Measurements from ENCODE around the gene HINT2. TPM values are rescaled to one million over a fixed set of nuclear protein-coding genes. Genes with fewer than 3 reads are reported as not detected.
A peak's percentile ranks its signal among the peaks of the same experiment; 100 is the strongest.

Gene HINT2
- total RNA-seq, 6 experiments from 2014 or later, result 23.3 to 35.3 (median 34.6) TPM

DNA sequence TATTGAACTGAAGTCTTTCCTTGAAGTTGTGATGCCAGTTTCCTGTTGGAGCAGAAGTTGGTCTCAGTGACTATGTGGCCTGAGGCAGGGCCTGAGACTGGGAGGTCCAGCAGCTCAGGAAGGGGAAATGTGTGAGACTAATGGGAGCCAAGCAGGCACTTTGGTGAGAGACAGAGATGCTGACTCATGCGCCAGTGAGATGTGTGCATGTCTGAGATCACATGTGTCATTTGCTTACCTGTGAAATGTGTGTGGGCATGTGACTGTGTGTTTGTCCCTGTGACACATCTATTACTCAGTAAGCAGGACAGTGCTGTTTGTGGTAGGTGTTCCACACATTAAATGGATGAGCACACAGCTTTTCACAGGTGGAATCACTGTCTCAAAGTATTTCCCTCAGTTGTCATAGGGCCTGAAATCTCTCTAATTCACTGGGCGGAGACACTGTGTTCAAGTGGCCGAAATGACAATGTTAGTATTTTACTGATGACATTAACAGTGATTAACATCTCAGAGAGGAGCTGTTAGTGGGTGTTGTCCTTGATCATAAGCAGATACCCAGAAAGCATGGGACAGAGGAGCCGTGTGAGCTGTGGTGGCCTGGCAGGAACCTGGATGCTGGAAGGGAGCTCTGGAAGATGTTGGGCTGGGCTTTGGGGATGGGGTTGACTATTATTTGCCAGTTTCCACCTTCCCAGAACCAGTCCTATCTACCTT is 16.0 kb downstream of the HINT2 start:
- Mint-ChIP-seq H3K9me3 (no peaks in the 10 kb centered on the region), H3K36me3 (ENCODE audit: low read depth) (peaks cover 21% of the 10 kb centered on the region), H3K4me3 (no peak overlapping the region; the same call in 1 of the 2 replicates), H3K27me3 (ENCODE audit: insufficient read depth) (no peaks in the 10 kb centered on the region; the same call in 1 of the 2 replicates), H3K4me1 (ENCODE audit: low read depth) (peaks cover 53% of the 10 kb centered on the region), H3K27ac (peak overlapping the region; percentile 80)
- TF ChIP-seq, protein P1, sequence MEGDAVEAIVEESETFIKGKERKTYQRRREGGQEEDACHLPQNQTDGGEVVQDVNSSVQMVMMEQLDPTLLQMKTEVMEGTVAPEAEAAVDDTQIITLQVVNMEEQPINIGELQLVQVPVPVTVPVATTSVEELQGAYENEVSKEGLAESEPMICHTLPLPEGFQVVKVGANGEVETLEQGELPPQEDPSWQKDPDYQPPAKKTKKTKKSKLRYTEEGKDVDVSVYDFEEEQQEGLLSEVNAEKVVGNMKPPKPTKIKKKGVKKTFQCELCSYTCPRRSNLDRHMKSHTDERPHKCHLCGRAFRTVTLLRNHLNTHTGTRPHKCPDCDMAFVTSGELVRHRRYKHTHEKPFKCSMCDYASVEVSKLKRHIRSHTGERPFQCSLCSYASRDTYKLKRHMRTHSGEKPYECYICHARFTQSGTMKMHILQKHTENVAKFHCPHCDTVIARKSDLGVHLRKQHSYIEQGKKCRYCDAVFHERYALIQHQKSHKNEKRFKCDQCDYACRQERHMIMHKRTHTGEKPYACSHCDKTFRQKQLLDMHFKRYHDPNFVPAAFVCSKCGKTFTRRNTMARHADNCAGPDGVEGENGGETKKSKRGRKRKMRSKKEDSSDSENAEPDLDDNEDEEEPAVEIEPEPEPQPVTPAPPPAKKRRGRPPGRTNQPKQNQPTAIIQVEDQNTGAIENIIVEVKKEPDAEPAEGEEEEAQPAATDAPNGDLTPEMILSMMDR (IDR thresholded peaks at IDR 0.05), result no peak
- DNase-seq, result peak; percentile 80

DNA sequence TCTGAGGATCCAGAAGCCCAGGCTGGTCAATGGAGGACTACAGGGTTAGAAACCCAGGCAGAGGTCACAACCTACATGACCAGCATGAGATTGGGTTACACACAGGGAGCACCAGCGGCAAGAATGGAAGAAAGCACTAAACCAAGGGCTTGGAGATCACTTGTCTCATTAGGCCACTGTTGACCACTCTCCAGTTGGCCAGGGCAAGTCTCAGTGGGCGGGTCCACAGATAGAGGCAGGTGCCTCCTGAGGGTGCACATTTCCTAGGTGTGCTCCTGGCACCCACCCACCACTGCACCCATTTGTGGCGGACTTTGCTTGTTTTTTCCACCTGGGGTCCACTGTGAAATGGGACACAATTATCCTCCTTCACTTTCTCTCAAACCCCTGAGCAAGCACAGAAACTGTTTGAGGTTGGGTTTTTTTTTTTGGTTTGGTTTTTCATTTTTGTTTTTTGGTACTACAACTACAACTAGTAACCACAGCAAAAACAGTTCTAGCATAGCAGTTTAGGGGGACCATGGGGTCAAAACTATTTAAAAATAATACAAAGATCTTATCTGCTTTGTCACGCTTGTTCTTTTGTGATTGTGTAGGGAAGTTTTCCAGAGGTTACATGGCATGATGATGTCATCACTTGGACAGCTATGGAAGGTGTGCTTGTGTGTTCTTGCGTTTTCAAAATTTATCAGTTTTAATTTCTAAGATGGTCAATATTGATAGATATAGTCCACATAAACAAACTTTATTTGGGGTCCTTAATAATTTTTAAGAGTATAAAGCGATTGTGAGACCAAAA is 17.3 kb downstream of the HINT2 start:
- peaks cover 21% of the 10 kb centered on the region for H3K36me3 Mint-ChIP-seq (ENCODE audit: low read depth)
- no peak overlapping the region for H3K4me3 Mint-ChIP-seq
- H3K27me3 Mint-ChIP-seq (ENCODE audit: insufficient read depth), result no peaks in the 10 kb centered on the region; the same call in 1 of the 2 replicates
- peaks cover 66% of the 10 kb centered on the region for H3K4me1 Mint-ChIP-seq (ENCODE audit: low read depth)
- no peak for DNase-seq
- H3K9me3 Mint-ChIP-seq, result no peaks in the 10 kb centered on the region
- H3K27ac Mint-ChIP-seq, result peak overlapping the region; percentile 75
- TF ChIP-seq, protein P1 (IDR thresholded peaks at IDR 0.05), result no peak

DNA sequence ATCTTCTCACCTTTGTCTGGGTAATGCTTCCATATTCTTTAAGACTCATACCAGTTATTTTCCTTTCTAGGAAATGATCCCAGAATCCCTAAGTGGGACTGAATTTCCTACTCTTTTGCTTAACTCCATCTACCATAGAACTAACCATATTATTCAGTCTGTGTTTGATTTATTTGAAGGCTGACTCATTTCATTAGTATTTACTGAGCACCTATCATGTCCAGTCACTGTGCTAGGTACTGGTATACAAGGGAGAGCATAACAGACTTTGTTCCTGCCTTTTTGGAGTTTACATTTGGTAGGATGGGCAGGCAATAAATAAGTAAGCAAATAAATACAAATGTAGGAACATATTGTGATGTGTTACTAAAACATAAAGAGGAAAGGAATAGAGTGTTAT is 19.1 kb downstream of the HINT2 start:
- peak overlapping the region; percentile 13 for H3K27ac Mint-ChIP-seq

DNA sequence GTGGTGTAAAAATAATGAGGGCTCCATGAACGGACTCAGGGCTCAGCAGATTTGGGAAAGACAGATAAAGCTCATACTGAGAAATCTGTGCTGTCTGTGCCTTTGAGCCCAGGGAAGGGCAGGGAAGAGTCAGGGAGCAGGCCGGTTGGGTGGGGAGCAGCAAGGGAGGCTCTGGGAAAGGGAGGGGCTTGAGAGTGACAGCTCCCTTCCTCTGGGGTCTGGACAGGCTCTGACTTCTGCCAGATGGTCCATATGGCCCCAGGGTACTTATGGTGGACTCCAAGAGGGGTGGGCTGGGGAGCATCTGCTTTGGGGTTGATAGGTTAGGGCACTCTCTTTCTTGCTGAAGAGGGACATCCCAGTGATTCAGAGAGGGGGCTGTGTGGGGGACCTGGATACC is 21.4 kb downstream of the HINT2 start:
- H3K27ac Mint-ChIP-seq, result peak overlapping the region; percentile 13

More for the DNA sequence above, 19.1 kb downstream of the HINT2 start:
- peak overlapping the region; percentile 82; the same call in 1 of the 2 replicates for H3K4me3 Mint-ChIP-seq
- TF ChIP-seq, protein P1 (IDR thresholded peaks at IDR 0.05), result no peak
- H3K27me3 Mint-ChIP-seq (ENCODE audit: insufficient read depth), result no peaks in the 10 kb centered on the region; the same call in 1 of the 2 replicates
- H3K4me1 Mint-ChIP-seq (ENCODE audit: low read depth), result peaks cover 70% of the 10 kb centered on the region
- no peak for DNase-seq
- peaks cover 8% of the 10 kb centered on the region for H3K36me3 Mint-ChIP-seq (ENCODE audit: low read depth)
- H3K9me3 Mint-ChIP-seq, result no peaks in the 10 kb centered on the region

DNA sequence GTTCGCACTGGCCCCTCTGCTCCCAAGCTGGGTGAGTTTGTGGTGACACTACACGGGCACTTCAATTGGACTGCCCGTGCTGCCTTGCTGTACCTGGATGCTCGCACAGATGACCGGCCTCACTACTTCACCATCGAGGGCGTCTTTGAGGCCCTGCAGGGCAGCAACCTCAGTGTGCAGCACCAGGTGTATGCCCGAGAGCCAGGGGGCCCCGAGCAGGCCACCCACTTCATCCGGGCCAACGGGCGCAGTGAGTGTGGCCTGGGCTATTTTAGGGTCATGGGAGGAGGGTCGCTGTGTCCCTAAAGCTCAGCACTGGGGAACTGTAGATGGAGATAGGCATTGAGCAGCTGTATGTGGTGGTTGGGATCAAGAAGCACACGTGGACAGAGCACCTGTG is 22.0 kb downstream of the HINT2 start:
- Mint-ChIP-seq H3K36me3 (ENCODE audit: low read depth) (no peaks in the 10 kb centered on the region), H3K4me1 (ENCODE audit: low read depth) (peaks cover 65% of the 10 kb centered on the region), H3K9me3 (no peaks in the 10 kb centered on the region), H3K27me3 (ENCODE audit: insufficient read depth) (peaks cover 2% of the 10 kb centered on the region), H3K4me3 (peak overlapping the region; percentile 82), H3K27ac (peak overlapping the region; percentile 68)
- DNase-seq, result no peak
- TF ChIP-seq, protein P1 (IDR thresholded peaks at IDR 0.05), result no peak

More for the DNA sequence above, 21.4 kb downstream of the HINT2 start:
- TF ChIP-seq, protein P1 (IDR thresholded peaks at IDR 0.05), result no peak
- no peaks in the 10 kb centered on the region; the same call in none of the 2 replicates for H3K27me3 Mint-ChIP-seq (ENCODE audit: insufficient read depth)
- no peaks in the 10 kb centered on the region for H3K36me3 Mint-ChIP-seq (ENCODE audit: low read depth)
- peak overlapping the region; percentile 82 for H3K4me3 Mint-ChIP-seq
- no peak for DNase-seq
- H3K4me1 Mint-ChIP-seq (ENCODE audit: low read depth), result peaks cover 69% of the 10 kb centered on the region
- H3K9me3 Mint-ChIP-seq, result no peaks in the 10 kb centered on the region

All from HFFc6 (cell line).